GM18498 (cell line): ENCODE data around the gene CDC25B.
"Not testable (repeated sequence)": the region's sequence is repeated elsewhere in the genome, so short reads cannot be mapped to it uniquely, and the experiment has no call there.

ENCODE experiments used
- ATAC-seq: cut with Tn5 transposase; IDR thresholded peaks from one replicate; pipeline ENCODE4 v1.9.1; 2021; ENCODE audit warnings: mild to moderate bottlenecking, moderate library complexity; ENCODE audit not compliant: unreplicated experiment

The CDC25B gene

GRCh38 chr20:3821996-3822395, 25.9 kb downstream of the CDC25B start:
- no peak for ATAC-seq

DNA sequence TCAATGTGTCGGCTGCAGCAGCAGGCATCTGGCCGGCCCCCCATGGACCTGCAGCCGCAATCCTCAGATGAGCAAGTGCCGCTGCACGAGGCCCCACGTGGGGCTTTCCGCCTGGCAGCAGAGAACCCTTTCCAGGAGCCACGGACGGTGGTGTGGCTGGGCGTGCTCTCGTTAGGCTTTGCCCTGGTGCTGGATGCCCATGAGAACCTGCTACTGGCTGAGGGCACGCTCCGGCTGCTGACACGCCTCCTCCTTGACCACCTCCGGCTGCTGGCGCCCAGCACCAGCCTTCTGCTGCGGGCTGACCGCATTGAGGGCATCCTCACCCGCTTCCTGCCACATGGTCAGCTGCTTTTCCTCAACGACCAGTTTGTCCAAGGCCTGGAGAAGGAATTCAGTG, 27.8 kb downstream of the CDC25B start:
- no peak for ATAC-seq

GRCh38 chr20:3825526-3825925, 29.4 kb downstream of the CDC25B start:
- ATAC-seq = no peak

DNA sequence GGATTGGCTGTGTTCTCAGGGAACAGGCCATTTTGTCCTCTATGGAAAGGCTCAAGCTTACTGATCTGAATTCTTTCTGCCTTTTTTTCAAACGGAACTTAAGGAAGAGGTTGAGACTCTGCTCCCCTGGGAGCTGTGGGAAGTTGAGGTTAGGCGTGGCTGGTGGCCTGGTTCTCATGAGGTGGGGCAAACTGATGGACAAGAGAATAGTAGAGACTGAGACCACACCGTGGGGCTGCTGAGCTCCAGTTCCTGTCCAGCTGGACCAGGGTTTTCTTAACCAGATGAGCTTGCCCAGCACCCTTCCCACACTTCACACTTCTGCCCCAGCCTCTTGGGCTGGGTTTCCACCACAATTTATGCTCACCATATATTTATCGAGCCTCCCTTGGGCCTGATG, 30.3 kb downstream of the CDC25B start:
- no peak for ATAC-seq

GRCh38 chr20:3828798-3829197, 32.7 kb downstream of the CDC25B start:
- no peak for ATAC-seq

GRCh38 chr20:3829891-3830290, 33.8 kb downstream of the CDC25B start:
- not testable (repeated sequence) for ATAC-seq

DNA sequence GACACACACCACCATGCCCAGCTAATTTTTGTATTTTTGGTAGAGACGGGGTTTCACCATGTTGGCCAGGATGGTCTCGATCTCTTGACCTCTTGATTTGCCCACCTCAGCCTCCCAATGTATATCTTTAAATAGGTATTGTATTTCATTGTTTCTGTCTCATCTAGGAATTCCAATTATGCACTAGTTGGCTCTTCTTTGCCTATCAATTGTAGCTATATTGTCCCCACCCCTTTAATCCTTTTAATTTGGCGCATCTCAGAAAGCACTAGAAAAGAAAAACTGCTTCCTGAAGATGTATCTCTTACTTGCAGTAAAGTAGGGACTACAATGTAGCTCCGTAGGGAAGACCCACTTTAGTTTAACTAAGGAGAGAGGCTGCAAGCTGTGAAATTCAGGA, 40.0 kb downstream of the CDC25B start:
- no peak for ATAC-seq

- ATAC-seq = no peak
These were observed 43.2 kb downstream of the CDC25B start for GRCh38 chr20:3839328-3839727.

DNA sequence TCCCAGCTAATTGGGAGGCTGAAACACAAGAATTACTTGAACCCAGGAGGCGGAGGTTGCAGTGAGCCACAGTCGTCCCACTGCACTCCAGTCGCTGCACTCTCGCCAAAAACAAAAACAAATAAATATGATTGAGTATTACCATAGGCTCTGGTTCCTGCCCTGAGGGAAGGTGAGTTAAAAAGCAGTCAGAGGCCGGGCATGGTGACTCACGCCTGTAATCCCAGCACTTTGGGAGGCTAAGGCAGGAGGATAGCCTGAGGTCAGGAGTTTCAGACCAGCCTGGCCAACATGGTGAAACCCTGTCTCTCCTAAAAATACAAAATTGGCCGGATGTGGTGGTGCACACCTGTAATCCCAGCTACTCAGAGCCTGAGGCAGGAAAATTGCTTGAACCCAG, 44.1 kb downstream of the CDC25B start:
- ATAC-seq = not testable (repeated sequence)

- no peak for ATAC-seq
These were observed 46.3 kb downstream of the CDC25B start for GRCh38 chr20:3842348-3842930.

DNA sequence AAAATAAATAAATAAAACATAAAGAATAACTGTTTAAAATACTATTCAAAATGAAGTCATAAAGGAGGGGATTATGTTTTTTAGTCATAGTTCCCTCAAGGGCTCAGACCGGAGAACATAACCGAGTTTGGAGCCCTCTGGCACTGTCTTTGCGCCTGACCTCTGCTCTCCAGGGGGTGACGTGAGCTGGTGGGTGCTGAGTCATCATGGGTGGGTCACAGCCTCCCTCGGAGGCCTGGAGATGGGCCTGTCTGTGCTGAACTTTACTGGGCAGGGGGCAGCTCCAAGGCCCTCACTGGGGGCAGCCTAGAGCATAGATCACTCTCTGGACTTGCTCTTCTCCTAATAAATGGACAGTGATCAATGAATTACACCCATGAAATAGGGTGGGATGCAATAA, 47.4 kb downstream of the CDC25B start:
- no peak for ATAC-seq

GRCh38 chr20:3843990-3844619, 48.0 kb downstream of the CDC25B start:
- ATAC-seq = not testable (repeated sequence)

- no peak for ATAC-seq
These were observed 50.2 kb downstream of the CDC25B start for GRCh38 chr20:3846378-3846739.

DNA sequence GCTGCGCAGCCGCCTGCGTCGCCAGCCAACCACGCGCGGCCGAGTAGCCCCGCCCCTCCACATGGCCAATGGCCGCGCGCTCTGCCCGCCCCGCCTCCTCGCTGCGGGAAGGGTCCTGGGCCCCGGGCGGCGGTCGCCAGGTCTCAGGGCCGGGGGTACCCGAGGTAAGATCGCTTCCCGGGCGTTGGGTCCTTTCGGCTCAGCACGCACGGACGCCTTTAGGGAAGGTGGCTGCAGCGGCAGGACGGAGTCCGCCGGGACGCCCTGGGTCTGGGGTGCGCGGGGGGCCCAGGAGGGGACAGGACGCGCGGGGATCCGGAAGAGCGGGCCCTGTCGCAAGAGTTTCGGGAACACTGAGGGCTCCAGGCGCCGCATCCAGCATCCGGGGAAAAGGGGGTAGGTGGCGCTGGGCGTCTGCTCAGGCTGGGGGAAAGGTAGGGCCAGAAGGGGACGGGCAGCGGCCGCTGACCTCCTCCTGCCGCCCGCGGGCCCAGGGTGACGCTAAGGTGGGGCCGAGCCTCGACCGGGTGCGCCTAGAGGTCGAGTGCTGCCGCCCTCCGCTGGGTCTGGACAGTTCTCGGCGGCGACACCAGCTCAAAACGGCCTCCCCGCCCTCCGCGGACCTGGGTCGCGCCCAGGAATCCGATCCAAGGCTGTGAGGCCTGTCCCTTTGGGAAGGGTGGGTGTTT, 50.8 kb downstream of the CDC25B start, which contains the start of gene MAVS:
TSS of gene MAVS (plus strand) at position 95 of the 689 bp plus-strand sequence. CDS start 7,791 bp downstream, outside the sequence.
- peak; percentile 90 for ATAC-seq

GRCh38 chr20:3847429-3847940, 51.4 kb downstream of the CDC25B start:
- ATAC-seq = no peak

- ATAC-seq = no peak
These were observed 52.5 kb downstream of the CDC25B start for GRCh38 chr20:3848565-3848964.

DNA sequence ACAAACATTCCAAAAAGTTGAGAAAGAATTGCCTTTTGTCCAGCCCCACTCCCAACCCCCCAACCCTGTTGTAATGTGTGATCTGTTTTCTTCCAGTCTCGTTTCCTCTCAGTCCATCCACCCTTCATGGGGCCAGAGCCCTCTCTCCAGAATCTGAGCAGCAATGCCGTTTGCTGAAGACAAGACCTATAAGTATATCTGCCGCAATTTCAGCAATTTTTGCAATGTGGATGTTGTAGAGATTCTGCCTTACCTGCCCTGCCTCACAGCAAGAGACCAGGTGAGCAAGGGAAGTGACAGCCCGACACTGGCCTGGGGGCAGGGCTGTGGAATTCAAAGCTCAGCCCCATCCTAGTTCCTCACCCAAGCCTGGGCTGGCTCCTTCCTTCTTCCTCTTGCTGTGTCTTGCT, 58.4 kb downstream of the CDC25B start:
- ATAC-seq = no peak
